Suprapubic skin (tissue), 4 donors: ENCODE measurements around the gene UMAD1. TPM values are rescaled to one million over a fixed set of nuclear protein-coding genes. Genes with fewer than 3 reads are reported as not detected.

Experiments used
- DNase-seq, 2 donors: peaks; one replicate each; pipeline ENCODE4 v3.0.0-alpha.2; 2019; ENCODE audit warnings: low spot score in 2 of 2
- H3K27ac ChIP-seq: fragments of 200-600 bp; sonication (generic); one replicate; pipeline ENCODE4 v1.5.1; 2019
- H3K27me3 ChIP-seq: fragments of 200-600 bp; sonication (generic); one replicate; pipeline ENCODE4 v1.5.1; 2019
- H3K36me3 ChIP-seq: fragments of 200-600 bp; sonication (generic); one replicate; pipeline ENCODE4 v1.5.1; 2019
- H3K4me1 ChIP-seq: fragments of 200-600 bp; sonication (generic); one replicate; pipeline ENCODE4 v1.5.1; 2019
- H3K4me3 ChIP-seq: fragments of 200-600 bp; sonication (generic); one replicate; pipeline ENCODE4 v1.5.1; 2019; ENCODE audit warnings: mild to moderate bottlenecking
- H3K9me3 ChIP-seq: fragments of 200-600 bp; sonication (generic); one replicate; pipeline ENCODE4 v1.5.1; 2019
- EP300 ChIP-seq: sonication (generic); formaldehyde crosslinking; IDR thresholded peaks from one replicate; pipeline ENCODE4 v1.6.1; 2017; ENCODE audit warnings: antibody characterized with exemption
- POLR2A ChIP-seq, 2 donors: fragments of 450-650 bp; IDR thresholded peaks; one replicate each; pipeline ENCODE4 v1.6.1; 2017; ENCODE audit warnings: antibody characterized with exemption in 2 of 2, mild to moderate bottlenecking in 2 of 2, moderate library complexity in 2 of 2
- POLR2AphosphoS5 ChIP-seq, 3 donors: sonication (generic); formaldehyde crosslinking; IDR thresholded peaks; one replicate each; pipeline ENCODE4 v1.6.1; 2017; ENCODE audit warnings: antibody characterized with exemption in 3 of 3
- WGBS: methylation state at CpG from one replicate; pipeline ENCODE4 v1.1.5; 2018; 5-methylcytosine and 5-hydroxymethylcytosine counted together
- total RNA-seq, 4 donors: library from RNA; depleted of rRNA; stranded (reverse); fragments of >200 nt; gene quantifications; one replicate each; pipeline ENCODE4 v1.1.0, GENCODE V29; 2016
- TF ChIP-seq, protein P1 (sequence below), 2 donors: fragments of 200-600 bp in 1 of 2; fragments of 450-650 bp in 1 of 2; sonication (generic) in 1 of 2; IDR thresholded peaks; one replicate each; pipeline ENCODE4 v1.5.1; 2016 to 2019; ENCODE audit warnings: antibody characterized with exemption in 2 of 2, mild to moderate bottlenecking in 1 of 2, moderate library complexity in 1 of 2

UMAD1 gene
- total RNA-seq, 4 donors from 2014 or later: 9.3 to 28.9 (median 17.7) TPM

- TF ChIP-seq POLR2A (IDR thresholded peaks at IDR 0.05): no peak
- TF ChIP-seq EP300: no peak
- Histone ChIP-seq H3K27me3 (no peaks in the 10 kb centered on the region), H3K27ac (peak overlapping the region; percentile 31), H3K36me3 (no peaks in the 10 kb centered on the region), H3K4me1 (no peaks in the 10 kb centered on the region), H3K4me3 (no peak overlapping the region), H3K9me3 (no peaks in the 10 kb centered on the region)
- DNase-seq: no peak
- WGBS: 62% methylated on average over 7 of the region's 7 CpGs
Observed at GRCh38 chr7:7922684-7923385, 282.3 kb downstream of the UMAD1 start.

DNA sequence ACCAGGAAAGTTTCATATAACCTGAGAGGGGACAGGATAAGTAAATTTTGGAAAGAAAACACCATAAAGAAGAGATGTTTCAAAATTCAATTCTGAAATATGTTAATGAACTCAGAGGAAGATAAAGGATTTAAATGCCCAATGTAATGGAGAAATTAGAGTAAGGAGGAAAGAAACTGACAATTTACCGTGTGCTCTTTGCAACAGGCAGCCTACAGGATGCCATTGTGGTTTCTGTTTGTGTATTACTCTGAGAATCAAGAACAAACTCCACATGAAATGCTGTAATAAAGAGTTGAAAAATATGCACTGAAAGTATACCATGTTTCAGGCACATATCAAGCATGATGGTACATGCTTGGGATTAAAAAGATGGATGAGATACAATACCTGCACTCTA is 283.3 kb downstream of the UMAD1 start:
- WGBS: 69% methylated on average over 1 of the region's 1 CpG
- no peaks in the 10 kb centered on the region for H3K4me1 ChIP-seq
- H3K36me3 ChIP-seq: no peaks in the 10 kb centered on the region

GRCh38 chr7:7924303-7924702 is 283.8 kb downstream of the UMAD1 start:
- H3K36me3 ChIP-seq: no peaks in the 10 kb centered on the region
- no peaks in the 10 kb centered on the region for H3K27me3 ChIP-seq
- TF ChIP-seq POLR2A (IDR thresholded peaks at IDR 0.05) (no peak), EP300 (no peak)
- TF ChIP-seq, protein P1, sequence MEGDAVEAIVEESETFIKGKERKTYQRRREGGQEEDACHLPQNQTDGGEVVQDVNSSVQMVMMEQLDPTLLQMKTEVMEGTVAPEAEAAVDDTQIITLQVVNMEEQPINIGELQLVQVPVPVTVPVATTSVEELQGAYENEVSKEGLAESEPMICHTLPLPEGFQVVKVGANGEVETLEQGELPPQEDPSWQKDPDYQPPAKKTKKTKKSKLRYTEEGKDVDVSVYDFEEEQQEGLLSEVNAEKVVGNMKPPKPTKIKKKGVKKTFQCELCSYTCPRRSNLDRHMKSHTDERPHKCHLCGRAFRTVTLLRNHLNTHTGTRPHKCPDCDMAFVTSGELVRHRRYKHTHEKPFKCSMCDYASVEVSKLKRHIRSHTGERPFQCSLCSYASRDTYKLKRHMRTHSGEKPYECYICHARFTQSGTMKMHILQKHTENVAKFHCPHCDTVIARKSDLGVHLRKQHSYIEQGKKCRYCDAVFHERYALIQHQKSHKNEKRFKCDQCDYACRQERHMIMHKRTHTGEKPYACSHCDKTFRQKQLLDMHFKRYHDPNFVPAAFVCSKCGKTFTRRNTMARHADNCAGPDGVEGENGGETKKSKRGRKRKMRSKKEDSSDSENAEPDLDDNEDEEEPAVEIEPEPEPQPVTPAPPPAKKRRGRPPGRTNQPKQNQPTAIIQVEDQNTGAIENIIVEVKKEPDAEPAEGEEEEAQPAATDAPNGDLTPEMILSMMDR (IDR thresholded peaks at IDR 0.05): no peak

More for the DNA sequence above, 283.3 kb downstream of the UMAD1 start:
- Histone ChIP-seq H3K27me3 (no peaks in the 10 kb centered on the region), H3K4me3 (no peak overlapping the region), H3K27ac (no peak overlapping the region), H3K9me3 (no peaks in the 10 kb centered on the region)
- no peak for DNase-seq
- TF ChIP-seq, protein P1 (IDR thresholded peaks at IDR 0.05): no peak
- TF ChIP-seq POLR2AphosphoS5 (IDR thresholded peaks at IDR 0.05) (no peak), EP300 (no peak), POLR2A (IDR thresholded peaks at IDR 0.05) (no peak)

More at GRCh38 chr7:7924303-7924702, 283.8 kb downstream of the UMAD1 start:
- Histone ChIP-seq H3K27ac (no peak overlapping the region), H3K9me3 (no peaks in the 10 kb centered on the region), H3K4me1 (no peaks in the 10 kb centered on the region), H3K4me3 (no peak overlapping the region)
- DNase-seq: no peak

Other genes with a start within 250 kb of the UMAD1 start
- 1 to 10 TPM in 3 of 4 donors, under 1 TPM in 1; 0.85 to 2.9 (median 2.0) TPM for gene COL28A1, start 104.9 kb upstream of the UMAD1 start, total RNA-seq
- gene MIOS, start 73.9 kb upstream of the UMAD1 start, total RNA-seq: 10 to 100 TPM; 45.1 to 65.8 (median 55.7) TPM
- 10 to 100 TPM; 14.9 to 35.2 (median 18.4) TPM for gene RPA3, start 77.9 kb downstream of the UMAD1 start, total RNA-seq